HG02678 (cell line): ENCODE results near the gene SLC6A3.
"Not testable (repeated sequence)": the region's sequence is repeated elsewhere in the genome, so short reads cannot be mapped to it uniquely, and the experiment has no call there.

ENCODE experiments used
- ATAC-seq: cut with Tn5 transposase; IDR thresholded peaks from one replicate; pipeline ENCODE4 v1.9.1; 2021; ENCODE audit warnings: mild to moderate bottlenecking, moderate library complexity; ENCODE audit not compliant: unreplicated experiment

The SLC6A3 gene

GRCh38 chr5:1478271-1479035, 33.2 kb upstream of the SLC6A3 start:
- no peak for ATAC-seq

DNA sequence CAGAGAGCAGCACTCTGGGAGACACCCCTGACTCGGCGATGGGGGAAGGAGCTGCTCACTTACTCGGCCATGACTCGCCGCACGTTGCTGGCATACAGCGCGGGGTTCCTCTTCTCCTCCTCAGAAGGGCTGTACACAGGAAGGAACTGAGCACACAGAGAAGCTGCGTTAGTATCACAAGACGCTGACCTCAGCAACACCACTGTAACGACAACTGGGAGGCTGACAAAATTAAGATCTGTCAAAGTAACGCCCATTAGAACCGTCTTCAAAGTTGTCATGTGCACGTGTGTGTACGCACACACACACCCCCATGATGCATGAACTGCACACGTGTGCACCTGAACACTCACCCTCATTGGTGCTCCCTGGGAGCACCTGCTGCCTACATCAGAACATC, 32.1 kb upstream of the SLC6A3 start:
- ATAC-seq, result no peak

- no peak for ATAC-seq
Observed at GRCh38 chr5:1476967-1477310, 31.7 kb upstream of the SLC6A3 start.

DNA sequence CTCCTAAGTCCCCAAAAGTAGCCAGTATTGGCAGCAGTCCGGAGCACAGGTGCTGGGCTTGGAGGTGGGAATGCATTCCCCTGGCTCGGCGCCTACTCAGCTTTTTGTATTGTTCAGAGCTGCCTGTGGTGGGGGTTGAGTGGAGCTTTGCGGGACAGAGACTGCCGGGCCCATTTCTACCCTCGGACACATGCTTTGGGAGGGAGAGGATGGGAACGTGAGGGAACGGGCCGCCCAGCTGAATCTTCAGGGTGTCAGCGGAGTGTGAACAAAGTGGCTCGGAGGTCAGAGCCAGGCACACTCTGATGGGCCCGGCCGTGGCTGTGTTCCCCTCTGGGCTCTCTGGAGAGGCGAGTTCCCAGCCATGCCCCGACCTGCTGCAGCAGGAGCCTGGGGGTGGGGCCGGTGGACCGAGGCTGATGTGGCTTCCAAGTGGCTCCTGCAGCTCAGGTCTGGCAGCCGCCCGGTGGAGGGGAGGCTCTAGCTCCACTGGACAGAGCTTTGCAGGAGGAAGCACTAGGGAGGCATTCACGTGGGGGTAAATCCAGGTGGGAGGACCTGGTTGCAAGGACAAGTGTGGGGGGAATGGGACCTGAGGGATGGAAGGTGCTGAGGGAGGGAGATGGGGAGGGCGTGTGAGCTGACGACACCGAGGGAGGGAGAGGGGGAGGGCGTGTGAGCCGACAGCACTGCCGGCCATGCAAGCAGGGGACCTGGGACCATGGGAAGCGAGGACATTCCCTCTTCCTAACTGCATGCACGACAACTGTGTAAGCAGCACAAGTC, 31.1 kb upstream of the SLC6A3 start:
- ATAC-seq, result no peak

DNA sequence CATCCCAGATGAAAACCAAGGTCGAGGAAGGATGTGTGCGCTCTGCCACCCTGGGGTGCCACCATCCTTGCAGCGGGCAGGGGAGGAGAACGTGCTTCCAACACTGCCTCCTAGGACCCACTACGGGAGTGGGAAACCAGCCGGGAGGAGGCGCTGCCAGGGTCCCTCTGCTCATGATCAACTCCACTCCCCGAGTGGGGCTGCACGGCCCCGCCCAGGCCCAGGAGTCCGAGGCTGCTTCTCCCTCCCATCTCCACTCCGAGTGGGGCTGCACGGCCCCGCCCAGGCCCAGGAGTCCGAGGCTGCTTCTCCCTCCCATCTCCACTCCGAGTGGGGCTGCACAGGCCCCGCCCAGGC, 30.3 kb upstream of the SLC6A3 start:
- not testable (repeated sequence) for ATAC-seq

DNA sequence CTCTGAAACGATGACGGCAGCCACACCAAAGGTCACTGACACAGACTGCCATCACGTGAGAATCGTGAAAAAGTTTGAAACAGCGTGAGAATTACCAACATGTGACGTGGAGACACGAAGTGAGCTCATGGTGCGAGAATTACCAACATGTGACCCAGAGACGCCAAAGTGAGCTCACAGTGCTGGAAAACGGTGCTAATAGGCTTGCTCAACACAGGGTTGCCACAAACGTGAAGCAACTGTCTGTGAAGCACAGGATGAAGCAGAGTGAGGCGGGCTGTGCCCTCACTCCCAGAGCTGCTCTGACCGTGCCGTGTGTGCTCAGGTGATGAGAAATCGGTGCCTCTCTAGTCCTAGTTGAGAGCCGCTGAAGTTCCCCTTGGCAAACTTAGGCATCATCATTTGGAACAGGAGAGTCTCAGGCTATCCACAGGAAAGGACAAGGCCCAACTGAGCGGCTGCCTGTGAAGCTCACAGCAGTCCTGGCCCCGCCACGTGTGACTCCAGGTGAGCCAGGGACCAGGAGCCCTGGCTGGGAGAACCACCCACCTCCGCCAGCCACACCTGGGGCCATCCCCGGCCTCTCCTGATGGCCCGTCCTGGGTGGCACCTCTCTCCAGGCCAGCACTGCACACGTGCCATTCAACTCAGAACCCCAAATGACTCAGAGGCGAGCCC, 29.8 kb upstream of the SLC6A3 start:
- ATAC-seq, result no peak

DNA sequence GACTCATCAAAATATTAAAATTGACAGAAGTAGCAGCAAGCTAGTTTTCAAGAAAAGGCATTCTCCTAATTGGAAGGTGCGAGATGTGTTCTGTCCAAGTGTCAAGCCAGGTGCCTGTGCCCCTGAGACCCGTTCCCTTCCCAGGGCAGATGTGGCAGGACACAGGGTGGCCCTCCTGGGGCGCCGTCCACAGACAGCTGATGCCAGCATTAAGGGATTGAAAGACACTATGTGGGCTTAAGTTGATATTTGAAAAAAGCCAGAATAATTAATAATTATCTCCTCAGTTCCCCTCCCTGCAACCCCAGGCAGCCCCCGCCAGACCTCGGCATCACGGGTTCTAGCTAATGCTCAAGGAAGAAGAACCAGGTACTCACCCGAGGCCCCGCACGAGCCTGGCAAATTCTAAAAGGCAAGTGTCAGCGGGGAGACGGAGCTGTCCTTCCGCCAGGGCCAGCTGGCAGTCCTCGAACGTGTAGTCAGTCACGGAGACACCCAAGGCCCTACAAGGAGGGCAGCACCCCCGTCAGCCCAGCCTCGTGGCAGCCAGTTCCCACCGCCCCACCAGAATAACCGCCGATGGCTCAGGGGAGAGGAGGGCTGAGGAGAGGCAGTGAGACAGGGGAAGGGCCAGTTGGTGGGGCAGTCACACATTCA, 29.1 kb upstream of the SLC6A3 start:
- no peak for ATAC-seq

GRCh38 chr5:1473746-1474145, 28.5 kb upstream of the SLC6A3 start:
- no peak for ATAC-seq

DNA sequence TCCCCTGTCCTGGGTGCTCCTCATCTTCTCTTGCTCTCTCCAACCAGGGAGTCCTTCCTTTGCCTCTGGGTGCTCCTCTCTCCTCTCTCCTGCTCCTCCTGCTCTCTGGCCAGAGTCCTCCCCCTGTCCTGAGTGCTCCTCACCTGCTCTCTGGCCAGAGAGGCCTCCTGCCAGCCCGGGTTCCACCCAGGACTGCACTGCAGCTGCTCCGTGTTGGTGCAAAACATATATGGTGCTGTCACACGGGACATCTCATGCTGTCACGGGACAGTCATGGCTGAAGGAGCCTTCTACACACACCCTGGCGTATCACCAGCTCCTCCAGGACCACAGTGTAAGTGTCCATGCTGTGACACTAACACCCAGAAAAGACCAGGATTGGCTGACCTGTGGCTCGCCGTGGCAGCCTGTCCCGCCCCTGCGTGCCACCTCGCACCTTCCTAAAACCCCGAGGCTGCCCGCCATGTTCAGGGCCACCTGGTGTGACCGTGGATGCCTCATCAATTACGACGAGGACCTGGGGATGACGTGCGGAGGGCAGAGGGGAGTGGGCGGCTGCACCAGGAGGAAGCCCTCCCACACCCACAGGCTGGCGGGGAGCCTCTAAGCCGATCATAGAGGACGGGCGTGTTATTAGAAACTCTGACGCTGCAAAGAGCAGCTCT, 27.9 kb upstream of the SLC6A3 start:
- ATAC-seq, result no peak

DNA sequence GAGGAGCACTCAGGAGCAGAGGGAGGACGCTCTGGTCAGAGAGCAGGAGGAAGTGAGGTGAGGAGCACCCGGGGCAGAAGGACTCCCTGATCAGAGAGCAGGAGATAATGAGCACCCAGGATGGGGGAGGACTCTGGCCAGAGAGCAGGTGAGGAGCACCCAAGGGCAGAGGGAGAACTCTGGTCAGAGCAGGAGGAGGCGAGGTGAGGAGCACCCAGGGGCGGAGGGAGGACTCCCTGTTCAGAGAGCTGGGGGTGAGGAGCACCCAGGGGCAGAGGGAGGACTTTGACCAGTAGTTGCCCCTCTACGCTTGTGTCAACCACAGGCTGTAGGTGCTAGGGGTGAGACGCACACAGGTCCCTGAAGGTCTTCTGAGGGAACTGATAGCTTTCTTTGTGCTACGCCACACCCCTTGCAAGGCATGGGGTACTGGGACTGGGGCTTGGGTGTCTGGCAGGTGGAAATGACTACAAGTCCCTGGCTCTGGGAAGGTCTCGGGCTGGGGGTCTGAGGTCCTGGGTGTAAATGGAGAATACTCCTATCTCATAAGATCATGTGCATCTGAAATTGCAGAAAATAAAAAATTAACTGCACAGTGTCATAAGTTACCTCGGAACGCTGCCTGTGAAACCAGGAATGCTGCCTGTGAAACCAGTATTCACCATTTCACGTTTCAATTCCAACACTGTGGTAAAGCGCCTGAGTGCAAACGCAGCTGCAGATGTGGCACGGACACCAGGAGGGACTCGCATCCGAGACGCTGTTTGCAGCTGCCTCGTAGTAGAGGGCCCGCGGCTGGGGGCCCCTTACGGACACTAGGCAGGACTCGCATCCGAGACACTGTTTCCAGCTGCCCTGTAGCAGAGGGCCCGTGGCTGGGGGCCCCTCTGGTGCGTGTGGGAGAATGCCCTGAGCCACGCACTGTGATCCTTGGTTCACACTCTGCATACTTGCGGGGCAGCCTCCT, 27.0 kb upstream of the SLC6A3 start:
- ATAC-seq, result no peak

GRCh38 chr5:1471240-1471853, 26.1 kb upstream of the SLC6A3 start:
- ATAC-seq, result no peak

- no peak for ATAC-seq
Observed at GRCh38 chr5:1470762-1471211, 25.5 kb upstream of the SLC6A3 start.

DNA sequence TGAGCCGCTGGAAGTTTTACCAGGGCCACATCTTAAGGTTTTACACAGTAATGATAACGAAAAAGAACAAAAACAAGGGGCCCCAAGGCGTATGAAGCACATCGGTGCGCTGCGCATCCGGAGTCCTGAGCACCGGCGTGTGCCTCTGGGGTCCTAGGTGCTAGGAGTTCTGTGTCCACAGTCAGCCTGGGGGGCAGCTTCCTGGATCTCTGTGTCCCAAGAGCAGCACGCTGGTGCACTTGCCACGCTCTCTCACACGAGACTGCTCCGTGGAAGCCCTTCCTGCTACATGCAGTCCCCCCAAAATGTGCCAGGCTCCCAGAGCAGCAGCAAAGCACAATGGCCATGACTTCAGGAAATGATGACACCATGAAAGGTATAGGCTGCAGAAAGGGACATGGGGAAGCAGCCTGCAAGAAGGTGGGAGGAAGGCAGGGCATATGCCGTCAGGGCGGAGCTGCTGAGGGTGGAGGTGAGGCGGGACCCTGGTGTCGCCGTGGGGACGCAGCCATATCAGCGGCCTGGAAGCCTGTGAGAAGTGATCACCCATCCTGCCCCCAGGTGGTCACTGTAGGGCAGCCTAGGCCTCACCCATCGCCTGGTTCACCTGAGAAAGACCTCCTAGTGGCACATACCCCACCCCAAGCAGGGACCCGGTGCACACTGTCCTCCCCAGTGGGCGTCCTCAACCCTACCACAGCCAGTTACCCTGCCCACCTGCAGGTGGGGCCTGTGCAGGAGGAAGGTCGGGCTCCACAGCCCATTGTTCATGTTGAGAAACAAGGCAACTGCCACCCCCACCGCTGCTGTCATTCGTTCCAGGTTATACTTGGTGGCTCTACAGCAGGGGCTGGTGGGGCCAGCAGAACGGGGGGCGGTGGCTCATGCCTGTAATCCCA, 23.6 kb upstream of the SLC6A3 start:
- no peak for ATAC-seq

DNA sequence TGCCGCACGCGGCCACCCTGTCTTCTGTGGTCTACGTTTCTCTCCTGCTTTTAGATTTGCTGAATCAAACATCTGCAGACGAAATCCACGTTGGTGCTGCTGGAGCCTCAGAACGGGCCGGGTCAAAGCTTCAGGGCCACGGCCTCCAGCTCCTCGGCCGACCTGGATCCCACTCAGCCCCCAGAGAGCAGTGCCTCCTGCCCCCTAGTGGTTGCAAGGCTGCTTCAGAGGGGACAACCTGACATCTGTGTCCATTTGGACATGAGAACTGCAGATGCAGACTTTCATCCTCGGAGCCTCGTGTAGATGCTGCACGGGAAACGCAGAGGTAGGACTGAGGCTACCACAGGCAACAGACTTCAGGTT, 23.0 kb upstream of the SLC6A3 start:
- no peak for ATAC-seq

DNA sequence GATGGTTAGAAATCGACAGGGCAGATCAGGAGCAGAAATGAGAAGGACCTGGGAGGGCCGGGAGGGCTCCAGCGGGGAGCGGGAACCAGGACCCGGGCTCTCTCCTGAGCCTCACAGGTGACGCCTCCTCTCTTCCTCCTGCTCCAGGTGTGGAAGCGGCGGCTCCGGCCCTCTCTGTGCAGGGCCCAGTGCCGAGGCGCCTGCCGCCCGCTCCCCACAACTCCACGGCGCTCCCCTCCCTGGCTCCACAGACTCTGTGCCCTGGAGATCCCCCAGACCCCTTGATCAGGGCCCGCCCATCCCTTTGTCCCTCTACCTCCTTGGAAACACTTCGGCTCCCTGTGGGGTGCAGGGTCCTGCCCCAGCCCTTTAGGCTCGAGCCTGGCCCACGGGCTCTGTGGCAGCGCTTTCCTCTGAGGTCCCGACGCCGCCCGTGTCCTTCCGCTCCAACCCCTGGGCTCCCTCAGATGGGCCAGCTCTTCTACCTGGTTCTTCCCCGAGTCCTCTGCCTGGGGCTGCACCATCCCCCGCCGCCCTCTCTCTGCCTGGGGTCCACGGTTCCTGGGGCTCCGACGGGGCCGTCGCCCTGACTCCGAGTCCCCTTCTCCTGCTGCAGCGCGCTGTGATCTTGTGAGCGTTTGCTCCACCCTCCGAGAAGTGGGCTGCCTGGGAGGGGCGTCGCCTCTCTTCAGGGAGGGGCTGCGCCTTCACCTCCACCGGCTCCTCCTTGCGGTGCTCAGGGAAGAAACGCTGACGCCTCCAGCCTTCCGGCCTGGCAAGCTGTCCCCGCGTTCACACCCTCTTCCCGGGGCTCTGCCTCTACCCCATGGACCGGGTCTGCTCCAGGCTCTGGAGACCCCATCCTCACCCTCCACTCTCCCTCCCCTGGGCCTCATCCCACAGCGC, 22.4 kb upstream of the SLC6A3 start:
- no peak for ATAC-seq

GRCh38 chr5:1466631-1467265, 21.5 kb upstream of the SLC6A3 start:
- ATAC-seq, result no peak

DNA sequence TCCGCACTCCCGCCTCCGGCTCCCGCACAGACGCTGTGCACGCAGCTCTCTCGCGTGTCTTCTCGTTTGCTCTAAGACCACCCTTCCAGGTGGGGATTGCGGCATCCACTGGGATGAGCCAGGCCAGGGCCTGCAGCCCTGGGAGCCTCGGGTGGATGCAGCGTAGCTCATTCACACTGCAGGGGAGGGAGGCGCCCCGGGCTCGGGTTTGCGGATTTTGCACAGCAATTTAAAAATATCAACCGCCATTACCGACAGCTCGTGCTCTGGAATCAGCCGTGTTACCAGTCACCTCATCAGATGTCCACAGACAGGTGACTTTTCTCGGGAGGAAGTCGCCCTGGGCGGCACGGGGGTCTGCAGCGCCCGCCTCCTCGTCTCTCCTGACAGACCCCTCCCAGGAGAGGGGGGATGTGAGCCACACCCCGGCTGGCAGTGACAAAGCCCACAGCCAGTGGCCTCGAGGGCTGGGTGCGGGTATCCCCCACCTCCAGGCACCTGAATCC, 20.8 kb upstream of the SLC6A3 start:
- ATAC-seq, result no peak
